HG02678 (cell line): ENCODE measurements around the gene SLC52A1.
"Not testable (repeated sequence)": the region's sequence is repeated elsewhere in the genome, so short reads cannot be mapped to it uniquely, and the experiment has no call there.

Experiments used
- ATAC-seq: cut with Tn5 transposase; IDR thresholded peaks from one replicate; pipeline ENCODE4 v1.9.1; 2021; ENCODE audit warnings: mild to moderate bottlenecking, moderate library complexity; ENCODE audit not compliant: unreplicated experiment

Gene SLC52A1

GRCh38 chr17:5031365-5032082 lies 3.7 kb downstream of the SLC52A1 start:
- peak; percentile 68 for ATAC-seq

- not testable (repeated sequence) for ATAC-seq
Observed at GRCh38 chr17:5030168-5030567, 5.1 kb downstream of the SLC52A1 start.

GRCh38 chr17:5027916-5028315 lies 7.3 kb downstream of the SLC52A1 start:
- no peak for ATAC-seq

- ATAC-seq: no peak
Observed at GRCh38 chr17:5027299-5027698, 7.9 kb downstream of the SLC52A1 start.

- no peak for ATAC-seq
Observed at GRCh38 chr17:5024604-5025003, 10.6 kb downstream of the SLC52A1 start.

GRCh38 chr17:5023588-5024147 lies 11.6 kb downstream of the SLC52A1 start:
- no peak for ATAC-seq

- ATAC-seq: no peak
Observed at GRCh38 chr17:5022171-5022711, 13.0 kb downstream of the SLC52A1 start.

GRCh38 chr17:5020502-5021023 lies 14.7 kb downstream of the SLC52A1 start:
- no peak for ATAC-seq

GRCh38 chr17:5019475-5019956 lies 15.7 kb downstream of the SLC52A1 start:
- ATAC-seq: no peak

GRCh38 chr17:5014357-5014756 lies 20.9 kb downstream of the SLC52A1 start:
- no peak for ATAC-seq

GRCh38 chr17:5011928-5012327 lies 23.3 kb downstream of the SLC52A1 start:
- no peak for ATAC-seq

GRCh38 chr17:5003214-5003867 lies 31.9 kb downstream of the SLC52A1 start:
- ATAC-seq: no peak

GRCh38 chr17:5002121-5002788 lies 33.0 kb downstream of the SLC52A1 start:
- no peak for ATAC-seq

- ATAC-seq: no peak
Observed at GRCh38 chr17:5000237-5000639, 35.0 kb downstream of the SLC52A1 start.

GRCh38 chr17:4999430-5000093 lies 35.7 kb downstream of the SLC52A1 start:
- no peak for ATAC-seq

GRCh38 chr17:4998732-4999429 lies 36.3 kb downstream of the SLC52A1 start:
- no peak for ATAC-seq

GRCh38 chr17:4998027-4998731 lies 37.0 kb downstream of the SLC52A1 start:
- ATAC-seq: peak; percentile 5

- ATAC-seq: peak; percentile 90
Observed at GRCh38 chr17:4997302-4998026, 37.8 kb downstream of the SLC52A1 start, which contains the start of the genes INCA1 and KIF1C. Gene INCA1 (minus strand): TSS chr17:4997522. CDS start chr17:4994437, 3,085 bp downstream. Gene KIF1C (plus strand): TSS chr17:4997950. CDS start chr17:5000247, 2,297 bp downstream.
